Measurements from ENCODE around the gene FAM222A.

- TF ChIP-seq POLR2A (IDR thresholded peaks at IDR 0.05) (no peak), CTCF (IDR thresholded peaks at IDR 0.05) (no peak)
Measured at GRCh38 chr12:109705291-109705690, 8.3 kb upstream of the FAM222A start.

Measured in uterus (tissue), 2 donors.